Karpas-422 (cell line): ENCODE data around the gene STK11IP. TPM values are rescaled to one million over a fixed set of nuclear protein-coding genes. Genes with fewer than 3 reads are reported as not detected.

Experiments used
- DNase-seq: peaks from one replicate; pipeline ENCODE4 v3.0.0-alpha.2; 2015
- H2AFZ ChIP-seq: fragments of 200-600 bp; sonication (generic); 2 replicates; pipeline ENCODE4 v1.6.1; 2014; ENCODE audit warnings: antibody characterized with exemption, low read length, mixed read lengths
- H3K27ac ChIP-seq: fragments of 200-600 bp; sonication (generic); 2 replicates; pipeline ENCODE4 v1.5.1; 2014; ENCODE audit warnings: mild to moderate bottlenecking, low read length, moderate library complexity
- H3K27me3 ChIP-seq: fragments of 200-600 bp; sonication (generic); 2 replicates; pipeline ENCODE4 v1.6.1; 2014; ENCODE audit warnings: low read length, mixed read lengths
- H3K36me3 ChIP-seq: fragments of 200-600 bp; sonication (generic); 2 replicates; pipeline ENCODE4 v1.6.1; 2014; ENCODE audit warnings: low read length, mixed read lengths; ENCODE audit not compliant: insufficient read depth
- H3K4me1 ChIP-seq: fragments of 200-600 bp; sonication (generic); 2 replicates; pipeline ENCODE4 v1.6.1; 2014; ENCODE audit warnings: mild to moderate bottlenecking, low read length, mixed read lengths
- H3K4me2 ChIP-seq: fragments of 200-600 bp; sonication (generic); 2 replicates; pipeline ENCODE4 v1.6.1; 2014; ENCODE audit warnings: low read length, low read depth, mild to moderate bottlenecking; ENCODE audit not compliant: poor library complexity, severe bottlenecking
- H3K4me3 ChIP-seq: fragments of 200-600 bp; sonication (generic); 2 replicates; pipeline ENCODE4 v1.5.1; 2014; ENCODE audit warnings: mild to moderate bottlenecking, antibody characterized with exemption, low read length, mixed read lengths
- H3K79me2 ChIP-seq: fragments of 200-600 bp; sonication (generic); 2 replicates; pipeline ENCODE4 v1.6.1; 2014; ENCODE audit warnings: mild to moderate bottlenecking, low read length, mixed read lengths
- H3K9ac ChIP-seq: fragments of 200-600 bp; sonication (generic); 2 replicates; pipeline ENCODE4 v1.6.0; 2014; ENCODE audit warnings: low read length
- H3K9me2 ChIP-seq: fragments of 200-600 bp; sonication (generic), shearing (Covaris generic); replicated peaks from 2 replicates; pipeline ENCODE4 v1.6.0; 2014; ENCODE audit warnings: mild to moderate bottlenecking, low read length, moderate library complexity; ENCODE audit not compliant: insufficient read depth
- H3K9me3 ChIP-seq: fragments of 300-700, 200-600 bp; sonication (generic); 2 replicates; pipeline ENCODE4 v1.6.1; 2014; ENCODE audit warnings: low read length, mixed read lengths
- H4K20me1 ChIP-seq: fragments of 200-600 bp; sonication (generic); 2 replicates; pipeline ENCODE4 v1.6.1; 2014; ENCODE audit warnings: mild to moderate bottlenecking, antibody characterized with exemption, low read length, low read depth; ENCODE audit not compliant: insufficient read depth
- total RNA-seq: library from RNA; depleted of rRNA; stranded (reverse); fragments of >200 nt; shearing (Covaris generic); gene quantifications from 2 replicates; pipeline ENCODE4 v1.2.3, GENCODE V29; 2014; ENCODE audit warnings: low replicate concordance

STK11IP gene
- total RNA-seq, 1 experiment from 2014 or later, result 24.0 TPM

- Histone ChIP-seq H3K4me1 (no peaks in the 10 kb centered on the region), H3K36me3 (no peaks in the 10 kb centered on the region), H3K27ac (no peak overlapping the region), H3K9ac (no peak overlapping the region), H2AFZ (no peak overlapping the region), H4K20me1 (no peaks in the 10 kb centered on the region), H3K4me2 (no peak overlapping the region), H3K9me3 (no peaks in the 10 kb centered on the region), H3K9me2 (no peaks in the 10 kb centered on the region), H3K79me2 (no peaks in the 10 kb centered on the region), H3K4me3 (no peak overlapping the region), H3K27me3 (no peaks in the 10 kb centered on the region)
- DNase-seq, result no peak
Observed at GRCh38 chr2:219561179-219562048, 36.2 kb upstream of the STK11IP start.

- H4K20me1 ChIP-seq, result no peaks in the 10 kb centered on the region
- no peak overlapping the region for H3K27ac ChIP-seq
- no peaks in the 10 kb centered on the region for H3K27me3 ChIP-seq
- no peak overlapping the region for H3K4me2 ChIP-seq
- DNase-seq, result no peak
- no peaks in the 10 kb centered on the region for H3K79me2 ChIP-seq
- no peak overlapping the region for H2AFZ ChIP-seq
- no peaks in the 10 kb centered on the region for H3K9me3 ChIP-seq
- no peaks in the 10 kb centered on the region for H3K9me2 ChIP-seq
- no peak overlapping the region for H3K9ac ChIP-seq
- H3K4me1 ChIP-seq, result no peaks in the 10 kb centered on the region
- no peak overlapping the region for H3K4me3 ChIP-seq
- no peaks in the 10 kb centered on the region for H3K36me3 ChIP-seq
Observed at GRCh38 chr2:219562049-219563020, 35.3 kb upstream of the STK11IP start.

GRCh38 chr2:219563271-219563928 lies 34.3 kb upstream of the STK11IP start:
- Histone ChIP-seq H3K4me2 (no peak overlapping the region), H3K9ac (no peak overlapping the region)

GRCh38 chr2:219565130-219566080 lies 32.3 kb upstream of the STK11IP start:
- Histone ChIP-seq H3K36me3 (no peaks in the 10 kb centered on the region), H3K27ac (no peak overlapping the region), H3K9me3 (no peaks in the 10 kb centered on the region), H3K9me2 (no peaks in the 10 kb centered on the region), H3K4me3 (no peak overlapping the region), H4K20me1 (no peaks in the 10 kb centered on the region), H3K79me2 (no peaks in the 10 kb centered on the region), H3K9ac (no peak overlapping the region), H3K4me2 (no peak overlapping the region), H3K27me3 (no peaks in the 10 kb centered on the region), H2AFZ (no peak overlapping the region), H3K4me1 (no peaks in the 10 kb centered on the region)
- DNase-seq, result no peak

More at GRCh38 chr2:219563271-219563928, 34.3 kb upstream of the STK11IP start:
- no peak for DNase-seq
- no peaks in the 10 kb centered on the region for H3K9me3 ChIP-seq
- H2AFZ ChIP-seq, result no peak overlapping the region
- H3K36me3 ChIP-seq, result no peaks in the 10 kb centered on the region
- no peak overlapping the region for H3K27ac ChIP-seq
- H3K79me2 ChIP-seq, result no peaks in the 10 kb centered on the region
- no peaks in the 10 kb centered on the region for H3K4me1 ChIP-seq
- no peaks in the 10 kb centered on the region for H3K9me2 ChIP-seq
- H3K4me3 ChIP-seq, result no peak overlapping the region
- no peaks in the 10 kb centered on the region for H3K27me3 ChIP-seq
- no peaks in the 10 kb centered on the region for H4K20me1 ChIP-seq

- Histone ChIP-seq H3K4me1 (no peaks in the 10 kb centered on the region), H3K36me3 (no peaks in the 10 kb centered on the region), H3K9ac (no peak overlapping the region), H3K27ac (no peak overlapping the region), H4K20me1 (no peaks in the 10 kb centered on the region), H2AFZ (no peak overlapping the region), H3K79me2 (no peaks in the 10 kb centered on the region), H3K9me3 (no peaks in the 10 kb centered on the region), H3K27me3 (no peaks in the 10 kb centered on the region), H3K9me2 (no peaks in the 10 kb centered on the region), H3K4me3 (no peak overlapping the region), H3K4me2 (no peak overlapping the region)
- no peak for DNase-seq
Observed at GRCh38 chr2:219566640-219567039, 31.0 kb upstream of the STK11IP start.

GRCh38 chr2:219567131-219567530 lies 30.5 kb upstream of the STK11IP start:
- no peaks in the 10 kb centered on the region for H3K4me1 ChIP-seq
- no peak overlapping the region for H3K9ac ChIP-seq
- no peak for DNase-seq
- no peaks in the 10 kb centered on the region for H3K79me2 ChIP-seq
- no peaks in the 10 kb centered on the region for H3K9me3 ChIP-seq
- H3K9me2 ChIP-seq, result no peaks in the 10 kb centered on the region
- no peak overlapping the region for H3K27ac ChIP-seq
- no peaks in the 10 kb centered on the region for H3K36me3 ChIP-seq
- no peak overlapping the region for H2AFZ ChIP-seq
- H3K4me3 ChIP-seq, result no peak overlapping the region
- H3K27me3 ChIP-seq, result no peaks in the 10 kb centered on the region
- H4K20me1 ChIP-seq, result no peaks in the 10 kb centered on the region
- H3K4me2 ChIP-seq, result no peak overlapping the region

- no peak overlapping the region for H3K4me2 ChIP-seq
- H3K27ac ChIP-seq, result no peak overlapping the region
- H3K4me3 ChIP-seq, result no peak overlapping the region
- no peak overlapping the region for H3K9ac ChIP-seq
- no peaks in the 10 kb centered on the region for H3K79me2 ChIP-seq
- no peaks in the 10 kb centered on the region for H3K9me2 ChIP-seq
- no peaks in the 10 kb centered on the region for H3K9me3 ChIP-seq
- H2AFZ ChIP-seq, result no peak overlapping the region
- H3K36me3 ChIP-seq, result no peaks in the 10 kb centered on the region
- H3K4me1 ChIP-seq, result no peaks in the 10 kb centered on the region
- H3K27me3 ChIP-seq, result no peaks in the 10 kb centered on the region
- DNase-seq, result no peak
- no peaks in the 10 kb centered on the region for H4K20me1 ChIP-seq
Observed at GRCh38 chr2:219567791-219568361, 29.8 kb upstream of the STK11IP start.
